Uterus (tissue), 2 donors: ENCODE results near the gene ADA.

Experiments
- CTCF ChIP-seq, 4 experiments: fragments of 200-600 bp in 2 of 4; fragments of 450-650 bp in 2 of 4; sonication (generic) in 2 of 4; IDR thresholded peaks; one replicate each; pipeline ENCODE4 v1.5.1; 2016 to 2019; ENCODE audit warnings: antibody characterized with exemption in 4 of 4, mild to moderate bottlenecking in 2 of 4, moderate library complexity in 1 of 4
- POLR2A ChIP-seq, 2 donors: fragments of 450-650 bp; IDR thresholded peaks; one replicate each; pipeline ENCODE4 v1.6.1; 2016; ENCODE audit warnings: antibody characterized with exemption in 2 of 2, mild to moderate bottlenecking in 1 of 2, moderate library complexity in 1 of 2

- TF ChIP-seq CTCF (IDR thresholded peaks at IDR 0.05) (no peak), POLR2A (IDR thresholded peaks at IDR 0.05) (no peak)
These were observed 78.0 kb downstream of the ADA start for GRCh38 chr20:44573501-44573869.
